ENCODE measurements around the gene ERBB2.

The ERBB2 gene

DNA sequence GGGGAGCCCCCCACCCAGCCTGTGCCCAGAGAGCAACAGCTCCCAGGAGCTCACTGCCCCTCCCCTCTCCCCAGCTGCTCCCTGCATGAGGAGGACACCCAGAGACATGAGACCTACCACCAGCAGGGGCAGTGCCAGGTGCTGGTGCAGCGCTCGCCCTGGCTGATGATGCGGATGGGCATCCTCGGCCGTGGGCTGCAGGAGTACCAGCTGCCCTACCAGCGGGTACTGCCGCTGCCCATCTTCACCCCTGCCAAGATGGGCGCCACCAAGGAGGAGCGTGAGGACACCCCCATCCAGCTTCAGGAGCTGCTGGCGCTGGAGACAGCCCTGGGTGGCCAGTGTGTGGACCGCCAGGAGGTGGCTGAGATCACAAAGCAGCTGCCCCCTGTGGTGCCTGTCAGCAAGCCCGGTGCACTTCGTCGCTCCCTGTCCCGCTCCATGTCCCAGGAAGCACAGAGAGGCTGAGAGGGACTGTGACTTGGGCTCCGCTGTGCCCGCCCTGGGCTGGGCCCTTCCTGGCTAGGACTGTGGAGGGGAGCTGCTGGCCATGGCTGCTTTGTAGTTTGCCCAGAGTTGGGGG lies 34.1 kb upstream of the ERBB2 start:
- no peak for DNase-seq (ENCODE audit: low spot score)

DNA sequence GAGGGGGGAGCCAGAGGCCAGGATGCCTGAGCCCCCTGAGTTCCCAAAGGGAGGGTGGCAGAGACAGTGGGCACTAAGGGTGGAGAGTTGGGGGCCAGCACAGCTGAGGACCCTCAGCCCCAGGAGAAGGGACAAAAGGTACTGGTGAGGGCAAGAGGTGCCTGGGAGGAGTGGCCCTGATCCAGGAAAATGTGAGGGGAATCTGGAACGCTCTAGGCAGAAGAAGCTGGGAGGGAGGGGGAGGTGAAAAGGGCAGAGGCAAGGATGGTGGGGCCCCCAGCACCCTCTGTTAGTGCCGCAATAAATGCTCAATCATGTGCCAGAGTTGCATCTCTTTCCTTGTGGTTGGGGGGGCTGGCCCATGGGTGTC lies 33.6 kb upstream of the ERBB2 start:
- no peak for DNase-seq (ENCODE audit: low spot score)

DNA sequence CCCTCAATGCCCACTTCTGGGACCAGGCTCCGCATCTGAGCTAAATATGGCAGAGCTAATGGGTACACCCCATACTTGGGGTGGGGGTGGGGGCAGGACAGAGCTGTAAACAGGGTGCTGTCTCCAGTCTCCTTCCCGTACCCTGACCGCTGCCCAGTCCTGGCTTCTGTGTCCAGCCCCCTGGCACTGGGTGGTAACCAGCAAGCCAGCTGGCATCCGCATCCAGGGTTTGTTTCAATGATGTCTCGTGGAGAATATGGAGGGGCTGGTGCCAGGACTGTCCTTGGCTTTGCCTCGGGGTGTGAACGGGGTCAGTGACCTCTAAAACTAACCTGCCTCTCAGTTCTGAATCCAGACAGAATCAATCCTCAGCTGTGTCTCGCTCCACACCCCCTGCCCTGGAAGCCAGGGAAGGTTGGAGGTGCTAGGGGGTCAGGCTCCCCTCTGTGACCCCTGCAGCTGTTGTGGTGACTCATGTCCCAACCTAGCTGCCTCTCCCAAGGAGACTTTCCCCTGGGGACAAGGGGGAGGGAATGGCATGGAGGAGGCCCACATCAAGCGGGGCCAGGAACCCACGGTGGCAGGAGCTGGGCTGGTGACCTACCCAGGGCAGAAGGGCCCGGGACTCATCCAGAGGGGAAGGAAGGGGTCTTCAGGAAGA lies 33.1 kb upstream of the ERBB2 start:
- DNase-seq (ENCODE audit: low spot score), result no peak

DNA sequence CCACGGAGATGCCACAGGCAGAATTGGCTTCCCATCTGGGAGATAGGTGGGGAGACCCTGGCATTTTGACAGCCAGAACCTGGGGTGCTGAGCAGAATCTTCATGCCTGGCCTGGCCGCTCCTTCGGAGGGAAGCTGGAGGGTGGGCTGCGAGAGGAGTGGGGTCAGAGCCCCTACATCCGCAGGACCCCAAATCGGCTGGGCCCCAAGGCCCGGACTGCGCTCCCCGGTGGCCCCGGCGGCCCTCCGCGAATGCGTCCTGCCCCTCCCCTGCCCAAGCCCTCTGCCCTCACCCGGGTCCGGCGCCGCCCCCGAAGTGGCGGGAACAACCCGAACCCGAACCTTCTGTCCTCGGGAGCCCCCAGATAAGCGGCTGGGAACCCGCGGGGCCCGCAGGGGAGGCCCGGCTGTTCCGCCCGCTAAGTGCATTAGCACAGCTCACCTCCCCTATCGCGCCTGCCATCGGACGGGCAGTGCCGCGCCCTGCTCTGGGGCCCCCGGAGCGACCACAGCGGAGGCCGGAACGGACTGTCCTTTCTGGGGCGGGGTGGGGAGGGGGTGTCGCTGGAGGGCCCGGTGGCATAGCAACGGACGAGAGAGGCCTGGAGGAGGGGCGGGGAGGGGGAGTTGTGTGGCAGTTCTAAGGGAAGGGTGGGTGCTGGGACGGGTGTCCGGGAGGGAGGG lies 32.5 kb upstream of the ERBB2 start:
- no peak for DNase-seq (ENCODE audit: low spot score)

DNA sequence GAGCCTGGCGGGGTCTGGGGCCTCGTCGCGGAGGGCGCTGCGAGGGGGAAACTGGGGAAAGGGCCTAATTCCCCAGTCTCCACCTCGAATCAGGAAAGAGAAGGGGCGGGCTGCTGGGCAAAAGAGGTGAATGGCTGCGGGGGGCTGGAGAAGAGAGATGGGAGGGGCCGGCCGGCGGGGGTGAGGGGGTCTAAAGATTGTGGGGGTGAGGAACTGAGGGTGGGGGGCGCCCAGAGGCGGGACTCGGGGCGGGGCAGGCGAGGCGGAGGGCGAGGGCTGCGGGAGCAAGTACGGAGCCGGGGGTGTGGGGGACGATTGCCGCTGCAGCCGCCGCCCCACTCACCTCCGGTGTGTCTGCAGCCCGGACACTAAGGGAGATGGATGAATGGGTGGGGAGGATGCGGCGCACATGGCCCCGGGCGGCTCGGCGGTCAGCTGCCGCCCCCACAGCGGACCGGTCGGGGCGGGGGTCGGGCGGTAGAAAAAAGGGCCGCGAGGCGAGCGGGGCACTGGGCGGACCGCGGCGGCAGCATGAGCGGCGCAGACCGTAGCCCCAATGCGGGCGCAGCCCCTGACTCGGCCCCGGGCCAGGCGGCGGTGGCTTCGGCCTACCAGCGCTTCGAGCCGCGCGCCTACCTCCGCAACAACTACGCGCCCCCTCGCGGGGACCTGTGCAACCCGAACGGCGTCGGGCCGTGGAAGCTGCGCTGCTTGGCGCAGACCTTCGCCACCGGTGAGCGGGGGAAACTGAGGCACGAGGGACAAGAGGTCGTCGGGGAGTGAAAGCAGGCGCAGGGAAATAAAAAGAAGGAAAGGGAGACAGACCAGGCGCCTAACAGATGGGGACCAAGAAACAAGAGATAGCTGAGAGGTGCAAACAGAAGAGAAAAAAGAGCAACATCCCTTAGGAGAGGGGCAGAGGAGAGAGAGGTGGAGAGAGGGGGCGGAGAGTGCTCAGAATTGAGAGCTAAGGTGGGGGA lies 31.6 kb upstream of the ERBB2 start, which contains the start of gene PNMT:
PNMT (plus strand) TSS at position 509 of the 980 bp plus-strand sequence; CDS start at position 532, 23 bp downstream.
- DNase-seq (ENCODE audit: low spot score), result peak; percentile 50

DNA sequence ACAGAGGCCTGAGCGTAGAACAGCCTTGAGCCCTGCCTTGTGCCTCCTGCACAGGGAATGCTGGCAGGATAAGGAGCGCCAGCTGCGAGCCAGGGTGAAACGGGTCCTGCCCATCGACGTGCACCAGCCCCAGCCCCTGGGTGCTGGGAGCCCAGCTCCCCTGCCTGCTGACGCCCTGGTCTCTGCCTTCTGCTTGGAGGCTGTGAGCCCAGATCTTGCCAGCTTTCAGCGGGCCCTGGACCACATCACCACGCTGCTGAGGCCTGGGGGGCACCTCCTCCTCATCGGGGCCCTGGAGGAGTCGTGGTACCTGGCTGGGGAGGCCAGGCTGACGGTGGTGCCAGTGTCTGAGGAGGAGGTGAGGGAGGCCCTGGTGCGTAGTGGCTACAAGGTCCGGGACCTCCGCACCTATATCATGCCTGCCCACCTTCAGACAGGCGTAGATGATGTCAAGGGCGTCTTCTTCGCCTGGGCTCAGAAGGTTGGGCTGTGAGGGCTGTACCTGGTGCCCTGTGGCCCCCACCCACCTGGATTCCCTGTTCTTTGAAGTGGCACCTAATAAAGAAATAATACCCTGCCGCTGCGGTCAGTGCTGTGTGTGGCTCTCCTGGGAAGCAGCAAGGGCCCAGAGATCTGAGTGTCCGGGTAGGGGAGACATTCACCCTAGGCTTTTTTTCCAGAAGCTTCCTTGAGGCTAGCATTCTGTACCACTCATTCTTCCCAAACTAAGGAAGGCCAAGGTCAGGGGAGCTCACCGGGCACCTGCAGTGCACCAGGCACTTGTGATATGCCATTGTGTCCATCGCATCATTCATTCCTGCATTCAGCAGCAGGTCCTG lies 29.7 kb upstream of the ERBB2 start:
- no peak for DNase-seq (ENCODE audit: low spot score)

DNA sequence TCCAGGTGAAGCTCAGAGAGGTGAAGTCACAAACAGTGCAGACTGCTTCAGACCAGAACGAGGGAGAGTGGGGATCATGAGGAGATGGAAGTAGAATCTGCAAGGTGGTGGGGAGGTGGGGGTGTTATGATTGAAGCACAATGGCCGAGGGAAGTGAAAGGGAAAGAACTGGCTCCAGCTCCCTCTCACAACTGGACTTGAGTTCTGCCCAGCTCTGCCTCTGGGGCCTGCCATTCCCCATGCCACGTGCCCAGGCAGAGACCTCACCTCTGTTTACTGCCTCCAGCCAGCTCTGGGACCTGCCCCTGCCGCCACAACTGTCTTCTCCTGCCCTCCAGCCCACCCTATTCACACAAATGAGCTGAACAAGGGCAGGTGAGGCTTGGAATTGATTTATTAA lies 29.1 kb upstream of the ERBB2 start:
- no peak for DNase-seq (ENCODE audit: low spot score)

DNA sequence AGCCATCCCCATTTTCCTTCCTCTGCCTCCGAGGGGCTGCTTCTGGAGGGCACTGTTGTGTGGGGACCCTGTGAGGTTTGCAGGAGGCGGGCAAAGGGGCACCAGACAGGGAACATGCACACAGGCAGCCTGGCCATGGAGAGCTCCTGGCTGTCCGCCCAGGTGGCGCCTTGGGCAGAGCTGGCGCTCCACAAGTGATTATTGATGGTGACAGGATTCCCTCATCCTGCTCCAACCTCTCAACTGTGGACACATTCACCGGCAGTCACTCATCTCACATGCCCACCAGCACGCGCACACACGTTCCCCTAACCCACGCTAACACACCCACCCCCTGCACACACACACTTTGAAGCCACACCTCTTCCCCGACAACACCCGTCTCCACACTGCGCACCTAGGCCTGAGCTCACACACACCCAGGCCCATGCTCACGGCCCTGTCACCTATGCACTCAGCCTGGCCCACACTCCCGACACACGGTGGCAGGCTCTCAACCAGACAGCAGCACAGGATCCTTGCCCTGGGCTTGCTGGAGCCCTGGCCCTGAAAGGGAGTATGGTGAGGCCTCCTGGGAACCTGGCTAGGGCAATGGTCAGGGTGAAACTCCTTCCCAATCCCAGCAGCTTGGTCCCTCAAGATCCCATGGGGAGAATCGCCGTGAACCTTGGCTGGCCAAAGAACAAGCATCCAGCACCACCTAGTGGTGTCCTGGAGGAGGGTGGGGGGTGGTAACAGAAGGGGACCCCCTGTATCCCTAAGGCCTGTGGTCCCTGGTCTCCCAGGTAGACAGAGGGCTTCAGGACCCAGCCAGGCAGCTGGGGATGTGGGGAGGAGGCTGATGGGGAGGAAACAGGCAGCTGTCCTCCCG lies 28.0 kb upstream of the ERBB2 start:
- DNase-seq (ENCODE audit: low spot score), result peak; percentile 47

DNA sequence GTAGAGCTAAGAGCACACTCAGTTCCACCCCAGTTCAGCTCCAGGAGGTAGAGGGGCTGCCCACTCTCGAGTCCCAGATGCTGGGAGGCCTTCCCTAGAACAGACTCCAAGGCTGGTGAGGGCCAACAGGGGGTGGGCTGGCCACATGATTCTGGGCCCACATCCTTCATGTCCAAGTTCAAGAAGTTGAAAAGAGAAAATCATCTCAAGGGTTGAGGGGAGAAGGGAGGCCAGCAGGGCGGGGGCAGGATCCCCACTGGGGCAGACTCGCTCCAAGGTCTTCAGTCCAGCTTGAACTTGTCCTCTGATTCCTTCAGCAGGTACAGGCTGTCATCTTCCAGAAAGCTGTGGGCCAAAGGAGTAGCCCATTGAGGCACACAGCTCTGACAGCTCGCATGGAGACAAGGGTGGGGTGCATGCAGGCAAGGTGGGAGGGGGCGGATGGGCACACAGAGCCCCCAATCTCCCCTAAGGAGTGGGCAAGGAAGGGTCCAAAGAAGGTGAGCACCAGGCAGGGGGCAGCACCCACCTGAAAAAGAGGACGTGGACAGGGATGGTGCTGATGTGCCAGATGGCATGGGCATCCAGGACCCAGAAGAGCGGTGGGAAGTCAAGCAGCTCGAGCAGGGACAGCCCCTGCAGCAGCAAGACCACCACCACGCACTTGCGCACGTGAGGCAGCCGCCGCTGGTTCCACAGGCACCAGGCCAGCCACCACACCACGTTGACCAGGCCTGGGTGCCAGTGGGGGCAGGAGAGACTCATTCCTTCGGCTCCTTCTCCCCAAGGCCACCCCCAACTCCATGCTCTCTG lies 27.1 kb upstream of the ERBB2 start:
- DNase-seq (ENCODE audit: low spot score), result no peak

DNA sequence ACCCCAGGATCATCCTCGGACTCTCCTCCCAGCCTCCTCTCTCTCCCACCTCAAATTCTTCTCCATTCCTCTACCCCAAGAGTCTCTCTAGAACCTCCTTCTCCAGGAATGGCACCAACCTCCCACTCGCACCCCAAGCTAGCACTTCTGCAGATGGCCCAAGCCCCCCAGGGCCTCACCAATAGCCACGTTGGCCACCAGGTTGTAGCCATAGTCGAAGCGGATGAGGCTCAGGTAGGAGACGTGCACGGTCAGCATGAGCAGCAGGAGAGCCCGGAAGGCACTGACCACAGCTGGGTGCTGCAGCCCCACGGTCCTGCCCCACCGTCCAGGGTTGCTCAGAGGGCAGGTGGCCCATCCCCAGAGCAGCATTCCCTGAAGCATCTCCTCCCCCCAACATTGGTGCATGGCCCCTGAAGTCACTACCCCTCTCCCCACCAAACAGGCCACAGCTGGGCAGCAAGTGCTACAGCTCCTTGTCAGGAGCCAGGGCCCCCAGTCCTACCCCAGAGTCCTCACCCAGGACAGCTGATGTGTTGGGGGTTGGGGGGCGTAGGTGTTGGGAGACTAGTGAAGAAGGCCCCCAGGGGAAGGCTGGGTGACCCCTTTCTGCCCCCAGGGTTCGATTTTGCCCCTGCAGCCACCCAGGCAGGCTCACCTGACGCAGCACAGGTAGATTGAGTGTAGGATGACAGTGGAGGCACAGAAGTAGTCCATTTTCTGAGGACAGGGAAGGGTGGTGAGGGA lies 26.4 kb upstream of the ERBB2 start:
- DNase-seq (ENCODE audit: low spot score), result no peak

DNA sequence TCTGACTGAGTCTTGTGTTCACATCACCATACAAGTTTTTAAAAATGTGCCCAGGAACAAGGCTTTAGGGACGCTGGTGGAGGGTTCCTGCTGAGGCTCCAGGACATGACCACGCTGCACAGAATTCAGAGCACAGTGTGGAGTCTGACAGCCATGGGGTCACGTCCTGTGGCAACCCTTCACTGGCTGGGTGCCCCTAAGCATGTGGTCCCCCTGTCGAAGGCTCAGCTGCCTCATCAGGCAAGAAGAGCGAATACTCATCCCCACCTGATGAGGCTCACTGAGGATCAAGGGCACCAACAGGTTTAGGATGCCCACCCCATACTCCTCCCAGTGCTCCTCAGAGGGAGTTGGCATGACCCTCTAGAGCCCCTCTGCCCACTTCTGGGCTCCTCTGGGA lies 25.7 kb upstream of the ERBB2 start:
- no peak for DNase-seq (ENCODE audit: low spot score)

DNA sequence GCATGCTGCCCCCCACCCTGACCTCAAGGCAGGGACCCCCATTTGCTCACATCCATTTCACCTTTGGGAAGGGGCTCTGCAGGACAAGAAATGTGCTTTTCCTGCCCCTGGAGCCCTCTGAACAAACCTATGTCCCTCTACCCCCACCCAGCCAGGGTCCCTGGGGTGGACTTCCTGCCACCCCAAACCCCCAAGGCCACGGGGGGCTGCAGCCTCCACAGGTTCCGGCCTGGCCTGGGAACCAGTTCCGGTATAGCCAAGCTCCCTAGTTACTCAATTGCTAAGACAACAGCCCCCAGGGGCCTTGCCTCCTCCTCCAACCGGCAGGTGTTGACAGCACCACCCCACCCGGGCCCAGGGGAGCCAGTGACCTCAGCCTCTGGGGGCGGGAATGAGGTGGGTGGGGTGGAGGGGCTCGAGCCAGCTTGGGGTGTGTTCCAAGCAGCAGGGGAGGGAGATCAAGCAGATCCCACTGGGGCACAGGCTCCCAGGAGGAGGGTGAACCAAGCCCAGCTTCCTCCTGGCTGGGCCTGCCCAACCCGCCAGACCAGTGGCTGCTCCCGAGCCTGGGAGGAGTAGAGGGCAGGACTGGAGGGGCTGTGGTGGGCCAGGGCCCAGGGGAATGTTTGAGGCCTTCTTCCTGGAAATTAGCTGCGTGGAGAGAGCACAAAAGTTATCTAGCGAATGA lies 25.0 kb upstream of the ERBB2 start:
- DNase-seq (ENCODE audit: low spot score), result no peak

DNA sequence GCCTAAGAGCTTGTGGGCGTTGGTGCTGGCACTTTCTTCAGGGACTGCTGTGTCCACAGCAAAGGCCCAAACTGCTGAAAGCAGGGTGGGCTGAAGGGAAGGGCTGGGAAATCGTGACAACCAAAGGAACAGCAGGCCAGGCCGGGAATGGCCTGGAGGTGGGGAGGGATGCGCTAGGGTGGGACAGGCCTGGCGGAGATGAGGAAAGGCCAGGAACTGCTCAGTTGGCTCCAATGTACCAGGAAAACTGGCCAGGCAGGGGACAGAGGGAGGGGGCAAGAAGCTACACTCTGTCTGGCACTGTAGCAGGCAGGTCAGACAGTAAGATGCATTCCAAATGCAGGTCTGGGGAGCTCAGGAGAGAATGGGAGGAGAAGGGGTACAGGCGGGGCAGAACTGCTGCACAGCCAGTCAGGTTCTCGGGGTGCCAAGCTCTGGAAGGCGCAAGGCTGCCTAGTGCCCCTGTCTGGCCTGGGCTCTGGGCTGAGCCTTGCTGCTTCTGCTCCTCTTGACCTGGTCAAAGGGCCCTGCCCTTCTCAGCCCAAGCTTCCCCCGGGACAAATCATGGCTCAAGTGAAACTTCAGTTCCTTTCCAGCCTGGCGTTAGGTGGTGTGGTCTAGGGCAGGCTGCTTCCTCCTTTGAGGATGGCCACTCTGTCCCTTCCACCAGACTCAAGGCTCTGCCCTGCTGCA lies 24.3 kb upstream of the ERBB2 start:
- no peak for DNase-seq (ENCODE audit: low spot score)

DNA sequence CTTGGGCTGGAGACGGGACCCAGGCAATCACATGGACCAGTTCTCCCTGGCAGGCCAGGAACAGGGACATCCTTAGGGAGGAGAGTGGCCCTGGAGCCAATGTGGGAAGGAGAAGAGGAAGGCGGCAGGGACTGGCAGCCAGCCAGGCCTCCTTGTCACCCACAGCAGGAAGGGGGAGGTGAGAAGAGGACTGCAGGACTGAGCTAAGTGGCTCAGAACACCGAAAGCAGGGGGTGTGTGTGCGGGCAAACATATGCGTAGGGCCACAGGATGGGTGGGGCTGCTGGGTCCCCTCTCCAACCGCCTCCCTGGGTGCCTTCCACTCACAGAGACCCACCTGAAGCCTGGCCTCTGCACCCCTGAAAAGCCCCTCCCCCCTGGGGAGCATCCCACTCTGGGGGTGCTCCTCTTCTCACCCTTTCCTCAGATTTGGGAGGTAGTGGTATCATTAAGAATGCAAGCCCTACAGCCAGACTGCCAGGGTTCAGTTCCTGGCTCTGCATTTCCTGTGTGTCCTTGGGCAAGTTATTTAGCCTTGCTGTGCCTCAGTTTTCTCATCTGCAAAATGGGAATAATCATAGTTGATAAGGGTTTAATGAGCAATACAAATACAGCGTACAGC lies 23.6 kb upstream of the ERBB2 start:
- no peak for DNase-seq (ENCODE audit: low spot score)

DNA sequence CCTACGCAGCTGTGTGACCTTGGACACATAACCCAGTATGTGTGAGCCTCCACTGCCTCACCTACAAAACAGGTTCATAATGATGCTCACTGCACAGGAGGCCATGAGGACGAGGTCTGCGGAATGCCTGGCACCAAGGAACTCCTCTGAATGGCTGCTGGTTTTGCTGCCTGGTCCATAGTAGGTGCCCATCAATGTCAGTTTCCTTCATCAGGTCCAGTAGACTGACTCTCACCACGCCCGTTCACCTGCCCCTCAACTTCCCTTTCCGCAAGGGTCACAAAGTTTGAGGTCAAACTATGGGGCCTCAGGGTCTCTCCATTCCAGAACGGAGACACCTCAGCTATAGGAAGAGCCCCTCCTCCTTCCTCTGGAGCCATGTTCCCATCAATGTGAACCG lies 22.8 kb upstream of the ERBB2 start:
- DNase-seq (ENCODE audit: low spot score), result no peak

DNA sequence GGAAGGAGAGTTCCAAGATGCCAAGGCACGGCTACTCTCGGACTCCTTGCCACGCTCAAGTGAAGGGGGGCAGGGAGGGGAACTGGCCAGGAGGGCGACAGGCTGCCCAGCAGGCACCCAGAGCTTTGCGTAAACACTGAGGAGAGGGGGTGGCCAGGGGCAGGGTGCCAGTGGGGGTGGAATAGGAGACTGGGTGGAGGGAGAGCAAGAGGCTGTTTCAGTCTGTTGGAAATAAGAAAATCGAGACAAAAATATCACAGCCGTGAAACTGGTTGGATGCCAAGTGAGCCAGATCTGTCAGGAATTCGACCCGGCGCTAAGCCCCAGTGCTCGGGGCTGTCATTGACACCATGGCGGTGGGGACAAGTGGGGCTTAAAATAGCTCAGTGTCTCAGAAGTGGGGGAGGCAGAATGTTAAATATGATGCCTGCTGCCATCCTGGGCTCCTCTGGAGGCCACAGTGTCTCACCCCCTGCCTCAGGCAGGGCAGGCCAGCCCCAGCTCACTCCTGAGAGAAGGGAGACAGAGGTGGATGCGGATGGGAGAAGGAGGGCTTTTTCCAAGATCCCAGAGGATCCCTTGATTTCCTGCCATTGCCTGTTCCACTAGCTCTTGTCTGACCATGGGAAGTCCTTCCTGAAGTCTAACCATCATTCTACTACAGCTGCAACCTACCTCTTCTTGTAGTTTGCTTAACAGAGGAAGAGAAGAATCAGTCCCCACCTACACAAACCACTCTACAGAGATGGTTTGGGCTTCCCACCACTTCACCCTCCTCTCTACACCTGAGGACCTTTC lies 22.1 kb upstream of the ERBB2 start:
- DNase-seq (ENCODE audit: low spot score), result no peak

Measured in AG08395 (cell line).